HFF-Myc (cell line): ENCODE measurements around the gene ARVCF.

ENCODE experiments used
- DNase-seq: peaks from one replicate; pipeline ENCODE4 v3.0.0-alpha.2; 2011; ENCODE audit warnings: low read depth; ENCODE audit errors: extremely low read depth
- H3K4me3 ChIP-seq: replicated peaks from 2 replicates; pipeline ENCODE4 v1.5.1; 2011; ENCODE audit warnings: low read depth, mild to moderate bottlenecking, control low read depth, low read length
- CTCF ChIP-seq: IDR thresholded peaks from 2 replicates; pipeline ENCODE4 v1.5.1; 2012; ENCODE audit warnings: mild to moderate bottlenecking, low read depth, low read length, control low read depth; ENCODE audit errors: missing control alignments

Gene ARVCF

GRCh38 chr22:20062043-20062765 is 45.6 kb upstream of the ARVCF start:
- no peak overlapping the region for H3K4me3 ChIP-seq
- DNase-seq, result no peak
- no peak for TF ChIP-seq CTCF

DNA sequence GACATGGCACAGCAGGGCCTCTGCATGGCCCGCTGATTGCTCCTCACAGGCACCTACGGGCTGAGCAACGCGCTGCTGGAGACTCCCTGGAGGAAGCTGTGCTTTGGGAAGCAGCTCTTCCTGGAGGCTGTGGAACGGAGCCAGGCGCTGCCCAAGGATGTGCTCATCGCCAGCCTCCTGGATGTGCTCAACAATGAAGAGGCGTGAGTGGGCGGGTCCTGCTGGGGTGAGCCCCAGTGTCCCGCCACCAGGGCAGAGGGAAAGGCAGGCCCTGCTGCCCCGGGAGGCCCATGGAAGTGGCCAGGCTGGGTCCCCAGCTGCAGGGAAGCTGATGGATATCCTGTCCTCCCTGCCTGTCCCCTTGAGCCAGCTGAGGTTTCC is 44.8 kb upstream of the ARVCF start:
- no peak for TF ChIP-seq CTCF
- no peak for DNase-seq
- H3K4me3 ChIP-seq, result no peak overlapping the region

DNA sequence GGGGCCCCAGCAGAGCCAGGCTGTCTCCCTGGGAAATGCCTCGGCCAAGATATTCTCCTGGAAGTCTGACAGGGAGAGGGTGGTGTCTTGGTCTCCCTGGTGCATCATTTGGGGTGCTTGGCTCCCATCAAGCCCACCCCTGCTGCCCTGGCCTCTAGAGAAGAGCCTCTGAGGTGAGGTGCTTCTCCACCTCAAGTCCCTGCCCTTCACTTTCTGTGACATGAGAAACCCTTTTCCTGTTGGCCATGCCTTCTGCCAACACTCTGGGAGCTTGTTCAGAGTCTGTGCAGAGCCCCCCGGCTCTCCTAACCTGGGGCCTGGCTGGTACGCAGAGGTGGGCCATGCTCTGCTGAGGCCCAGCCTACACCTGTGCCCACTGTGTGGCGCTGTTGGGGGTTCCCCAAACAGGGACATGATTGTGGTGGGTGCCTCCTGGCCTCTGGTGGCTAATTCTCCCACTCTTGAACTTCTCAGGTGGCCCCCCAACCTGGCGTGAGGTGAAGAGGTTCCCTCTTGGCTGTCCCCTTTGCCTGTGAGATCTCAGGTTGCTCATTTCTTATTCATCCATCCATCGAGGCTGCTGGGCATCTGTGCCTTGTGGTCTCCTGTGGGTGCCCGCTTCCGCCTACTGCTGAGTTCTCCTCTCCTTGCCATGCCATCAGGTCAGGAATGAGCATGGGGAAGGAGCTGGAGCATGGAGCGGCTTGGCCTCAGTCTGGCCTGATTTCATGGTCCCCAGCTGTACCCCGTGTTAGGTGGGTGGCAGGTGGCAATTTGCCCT is 44.3 kb upstream of the ARVCF start:
- no peak for DNase-seq
- TF ChIP-seq CTCF, result no peak
- H3K4me3 ChIP-seq, result no peak overlapping the region

- no peak for DNase-seq
- H3K4me3 ChIP-seq, result no peak overlapping the region
- TF ChIP-seq CTCF, result no peak
Measured at GRCh38 chr22:20058989-20059770, 42.6 kb upstream of the ARVCF start.

DNA sequence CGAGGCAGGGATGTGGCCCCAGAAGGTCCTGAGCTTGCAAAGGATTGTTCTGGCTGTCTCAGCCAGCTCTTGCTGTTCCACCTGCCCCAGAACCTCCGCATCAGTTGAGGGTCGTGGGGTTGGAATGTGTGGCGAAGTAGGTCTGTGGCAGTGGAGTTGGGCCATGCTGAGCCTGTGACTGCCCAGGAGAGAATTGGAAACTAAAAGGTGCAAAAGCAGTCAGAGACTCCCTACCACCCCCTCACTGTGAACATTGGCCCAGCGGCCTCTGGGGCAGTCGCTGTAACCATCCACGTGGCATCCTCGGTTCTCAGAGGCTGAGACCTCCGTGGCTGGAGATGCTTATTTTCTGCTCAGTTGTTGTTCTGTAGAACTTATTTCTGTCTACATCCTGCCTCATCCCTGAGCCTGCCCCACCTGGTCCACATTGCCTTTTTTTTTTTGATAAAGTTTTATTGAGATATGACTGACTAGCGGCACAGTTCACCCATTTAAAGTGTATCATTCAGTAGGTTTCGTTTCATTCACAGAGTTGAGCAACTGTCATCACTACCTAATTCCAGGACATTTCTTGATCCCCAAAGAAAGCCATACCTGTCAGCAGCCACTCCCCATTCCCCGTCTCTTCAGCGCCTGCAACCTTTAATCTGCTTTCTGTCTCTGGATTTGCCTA is 41.1 kb upstream of the ARVCF start:
- no peak for DNase-seq
- TF ChIP-seq CTCF, result no peak
- H3K4me3 ChIP-seq, result no peak overlapping the region

- no peak for DNase-seq
- no peak overlapping the region for H3K4me3 ChIP-seq
- TF ChIP-seq CTCF, result no peak
Measured at GRCh38 chr22:20056696-20057386, 40.2 kb upstream of the ARVCF start.
